Right cardiac atrium (tissue), 5 donors: ENCODE data around the gene MRPL23. TPM values are rescaled to one million over a fixed set of nuclear protein-coding genes. Genes with fewer than 3 reads are reported as not detected.

Experiments used
- ATAC-seq, 2 donors: fragments of 200-7000 bp; cut with Tn5 transposase; one replicate each; pipeline versions ENCODE4 v1.8.0 to v1.9.1; 2020; ENCODE audit warnings: moderate library complexity in 2 of 2, mild to moderate bottlenecking in 1 of 2
- DNase-seq, 3 donors: peaks; one replicate each; pipeline ENCODE4 v3.0.0-alpha.2; 2020
- H3K27ac ChIP-seq: one replicate; pipeline ENCODE4 v1.5.1; 2013; ENCODE audit warnings: mild to moderate bottlenecking, low read length, control low read depth, moderate library complexity
- H3K27me3 ChIP-seq: one replicate; pipeline ENCODE4 v1.6.1; 2013; ENCODE audit not compliant: control insufficient read depth, insufficient read depth
- H3K4me1 ChIP-seq: one replicate; pipeline ENCODE4 v1.6.1; 2013; ENCODE audit warnings: low read length; ENCODE audit not compliant: control insufficient read depth, insufficient read depth
- H3K4me3 ChIP-seq: one replicate; pipeline ENCODE4 v1.5.1; 2013; ENCODE audit warnings: low read length, control low read depth
- H3K9me3 ChIP-seq: one replicate; pipeline ENCODE4 v1.6.1; 2013; ENCODE audit warnings: low read length; ENCODE audit not compliant: control insufficient read depth
- WGBS: extraction: QIAGEN DNeasy Blood & Tissue Kit; methylation state at CpG from one replicate; pipeline ENCODE4 v1.1.7; 2013; 5-methylcytosine and 5-hydroxymethylcytosine counted together
- intact Hi-C, 4 donors: fragments of 100-400 bp; cut with DNase I; formaldehyde crosslinking; loops; one replicate each; pipeline versions ENCODE4 v1.11.0 to v1.14.0; 2022 to 2023
- long read RNA-seq, 4 donors: library from polyadenylated mRNA; unstranded; transcript quantifications; one replicate each; pipeline ENCODE4 v2.0.0, GENCODE V29; 2020 to 2021
- polyA plus RNA-seq: library from polyadenylated mRNA; stranded (reverse); fragments of 200-250 nt; gene quantifications from one replicate; pipeline ENCODE4 v1.2.3, GENCODE V29; 2013
- total RNA-seq, 4 donors: library from RNA; stranded (reverse); fragmentation: NEBNext Ultra II Directional; extraction: Animal tissue kit (Norgen Biotek cat#: 25700); gene quantifications; one replicate each; pipeline ENCODE4 v1.2.1, GENCODE V29; 2021
- donor health status: healthy with polysubstance abuse.
- donor health status: DM: no; HTN: yes; CAD: no.
- donor health status: DM: no; HTN: no; CAD: no.
- donor health status: DM: no; HTN: yes; CAD: no; lungs with severe emphysema.
- donor health status: DM: yes; HTN: yes; CAD: no.

The MRPL23 gene
- 100 to 1,000 TPM in 1 of 4 donors, 10 to 100 TPM in 3; 47.1 to 102 (median 74.8) TPM for total RNA-seq
- 108 TPM for polyA plus RNA-seq
- long read RNA-seq, donor 1, transcript MRPL23-205 (5 exons, 736 nt): major isoform, 43 of 45 reads
- long read RNA-seq, donor 1, partial matches to known transcripts: 0 of 45 reads
- long read RNA-seq, donor 1, other reads (novel, unspliced or antisense): 2 of 45 reads
- long read RNA-seq, donor 2, transcript MRPL23-205 (5 exons, 736 nt): major isoform, 63 of 69 reads
- long read RNA-seq, donor 2, partial matches to known transcripts: 4 of 69 reads
- long read RNA-seq, donor 2, other reads (novel, unspliced or antisense): 2 of 69 reads
- long read RNA-seq, donor 3, partial matches to known transcripts: 0 of 2 reads
- long read RNA-seq, donor 3, other reads (novel, unspliced or antisense): 0 of 2 reads
- long read RNA-seq, donor 4, transcript MRPL23-205 (5 exons, 736 nt): major isoform, 25 of 27 reads
- long read RNA-seq, donor 4, partial matches to known transcripts: 0 of 27 reads
- long read RNA-seq, donor 4, other reads (novel, unspliced or antisense): 1 of 27 reads

GRCh38 chr11:1946812-1947484, at the start of gene MRPL23:
TSS of gene MRPL23 (plus strand) at chr11:1947332. CDS start at chr11:1947363, 31 bp downstream.
- H3K27ac ChIP-seq: no peak within 1 kb of the TSS
- intact Hi-C loops: loop anchor here in 2 of 4 donors (10.0 kb wide), 2 partner anchors 52 to 102 kb away; partner anchors contain the start of gene PRR33 (in 1 of the 2)
- no peaks in the 10 kb centered on the region for H3K4me1 ChIP-seq
- H3K27me3 ChIP-seq: no peaks in the 10 kb centered on the region
- ATAC-seq: peak; percentile 53 to 73
- peak in 1 of 3 donors; percentile 61 for DNase-seq
- WGBS: under 1% methylated on average over 18 of the region's 85 CpGs
- no peak within 1 kb of the TSS for H3K4me3 ChIP-seq
- H3K9me3 ChIP-seq: no peaks in the 10 kb centered on the region

- 92% methylated on average over 4 of the region's 4 CpGs for WGBS
- H3K4me3 ChIP-seq: no peak overlapping the region
- no peaks in the 10 kb centered on the region for H3K4me1 ChIP-seq
- H3K27me3 ChIP-seq: no peaks in the 10 kb centered on the region
- no peak overlapping the region for H3K27ac ChIP-seq
- intact Hi-C loops: loop anchor here in 2 of 4 donors (10.0 kb wide), 2 partner anchors 46 to 54 kb away; partner anchors contain the start of gene MRPL23 (in 1 of the 2)
- H3K9me3 ChIP-seq: no peaks in the 10 kb centered on the region
- ATAC-seq: no peak
- DNase-seq: no peak
Measured at GRCh38 chr11:1899090-1899489, 48.0 kb upstream of the MRPL23 start.

- ATAC-seq (no peak), DNase-seq (no peak)
- 78% methylated on average over 5 of the region's 5 CpGs for WGBS
- Histone ChIP-seq H3K9me3 (no peaks in the 10 kb centered on the region), H3K27me3 (no peaks in the 10 kb centered on the region), H3K4me3 (no peak overlapping the region), H3K4me1 (no peaks in the 10 kb centered on the region), H3K27ac (no peak overlapping the region)
- intact Hi-C loops: loop anchor here in 2 of 4 donors (10.0 kb wide), 2 partner anchors 45 to 55 kb away; partner anchors contain the start of gene MRPL23 (in 1 of the 2)
Measured at GRCh38 chr11:1899686-1900085, 47.4 kb upstream of the MRPL23 start.

- Histone ChIP-seq H3K27me3 (no peaks in the 10 kb centered on the region), H3K27ac (no peak overlapping the region), H3K4me1 (peaks cover 7% of the 10 kb centered on the region), H3K4me3 (no peak overlapping the region), H3K9me3 (no peaks in the 10 kb centered on the region)
- DNase-seq: no peak
- intact Hi-C loops: no loop called here
- no peak for ATAC-seq
- 29% methylated on average over 5 of the region's 5 CpGs for WGBS
Measured at GRCh38 chr11:1906181-1906580, 41.0 kb upstream of the MRPL23 start.

GRCh38 chr11:1906611-1907423, 40.3 kb upstream of the MRPL23 start:
- no peaks in the 10 kb centered on the region for H3K9me3 ChIP-seq
- 42% methylated on average over 14 of the region's 14 CpGs for WGBS
- ATAC-seq (peak; percentile 16 to 37), DNase-seq (peak in 1 of 3 donors; percentile 49)
- intact Hi-C loops: no loop called here
- no peak overlapping the region for H3K4me3 ChIP-seq
- H3K4me1 ChIP-seq: peaks cover 7% of the 10 kb centered on the region
- H3K27ac ChIP-seq: peak overlapping the region; percentile 49
- H3K27me3 ChIP-seq: no peaks in the 10 kb centered on the region

- H3K27ac ChIP-seq: peak overlapping the region; percentile 65
- H3K9me3 ChIP-seq: no peaks in the 10 kb centered on the region
- ATAC-seq (peak; percentile 49 to 55), DNase-seq (peak in 1 of 3 donors; percentile 45)
- WGBS: 23% methylated on average over 9 of the region's 9 CpGs
- intact Hi-C loops: no loop called here
- peak overlapping the region; percentile 13 for H3K4me3 ChIP-seq
- no peaks in the 10 kb centered on the region for H3K27me3 ChIP-seq
- peaks cover 7% of the 10 kb centered on the region for H3K4me1 ChIP-seq
Measured at GRCh38 chr11:1908618-1909017, 38.5 kb upstream of the MRPL23 start.

- Histone ChIP-seq H3K4me3 (no peak overlapping the region), H3K27me3 (no peaks in the 10 kb centered on the region), H3K27ac (no peak overlapping the region), H3K4me1 (peaks cover 7% of the 10 kb centered on the region), H3K9me3 (no peaks in the 10 kb centered on the region)
- 90% methylated on average over 7 of the region's 7 CpGs for WGBS
- DNase-seq (no peak), ATAC-seq (no peak)
- intact Hi-C loops: no loop called here
Measured at GRCh38 chr11:1909524-1909923, 37.6 kb upstream of the MRPL23 start.

- DNase-seq (peak in 1 of 3 donors; percentile 27), ATAC-seq (no peak)
- Histone ChIP-seq H3K27me3 (no peaks in the 10 kb centered on the region), H3K27ac (no peak overlapping the region), H3K9me3 (no peaks in the 10 kb centered on the region), H3K4me3 (no peak overlapping the region), H3K4me1 (no peaks in the 10 kb centered on the region)
- intact Hi-C loops: loop anchor here in 1 of 4 donors (10.0 kb wide), 1 partner anchor 58 kb away; the partner anchor contains the start of gene LSP1
- 73% methylated on average over 13 of the region's 13 CpGs for WGBS
Measured at GRCh38 chr11:1912289-1912878, 34.7 kb upstream of the MRPL23 start.

GRCh38 chr11:1913271-1914060, 33.7 kb upstream of the MRPL23 start:
- no peaks in the 10 kb centered on the region for H3K9me3 ChIP-seq
- DNase-seq (peak in 1 of 3 donors; percentile 50), ATAC-seq (no peak)
- intact Hi-C loops: loop anchor here in 1 of 4 donors (10.0 kb wide), 1 partner anchor 59 kb away; the partner anchor contains the start of gene LSP1
- H3K4me3 ChIP-seq: no peak overlapping the region
- H3K4me1 ChIP-seq: no peaks in the 10 kb centered on the region
- no peak overlapping the region for H3K27ac ChIP-seq
- 92% methylated on average over 31 of the region's 31 CpGs for WGBS
- H3K27me3 ChIP-seq: no peaks in the 10 kb centered on the region
